HL-60 (cell line): ENCODE data around the gene RCL1.

Experiments
- TF ChIP-seq, protein P1 (sequence below): IDR thresholded peaks from 2 replicates; pipeline ENCODE4 v1.6.1; 2012; ENCODE audit warnings: low read depth; ENCODE audit not compliant: insufficient replicate concordance
- TF ChIP-seq, protein P2 (sequence below): IDR thresholded peaks from one replicate; pipeline ENCODE4 v1.5.1; 2011; ENCODE audit warnings: low read length, control low read depth, inconsistent platforms; ENCODE audit not compliant: insufficient read depth

DNA sequence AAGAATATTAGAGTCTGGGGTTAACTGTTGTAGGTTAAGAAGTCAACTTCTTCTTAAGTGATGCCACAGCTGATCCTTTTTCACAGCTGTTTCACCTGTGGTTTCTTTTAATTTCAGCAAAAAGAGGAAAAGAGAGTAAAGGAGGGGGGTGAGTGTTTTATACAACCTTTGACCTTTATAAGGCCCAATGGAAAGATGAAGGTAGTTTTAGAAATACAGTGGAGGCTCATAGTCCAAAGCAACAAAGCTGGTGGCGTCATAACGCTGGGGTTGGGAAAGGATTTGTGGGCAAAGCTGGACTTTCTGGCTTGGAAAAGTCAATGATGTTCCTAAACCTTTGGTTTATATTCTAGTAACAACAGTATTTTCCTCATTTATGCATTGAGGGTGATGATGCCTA is 49.5 kb downstream of the RCL1 start:
- TF ChIP-seq, protein P1, sequence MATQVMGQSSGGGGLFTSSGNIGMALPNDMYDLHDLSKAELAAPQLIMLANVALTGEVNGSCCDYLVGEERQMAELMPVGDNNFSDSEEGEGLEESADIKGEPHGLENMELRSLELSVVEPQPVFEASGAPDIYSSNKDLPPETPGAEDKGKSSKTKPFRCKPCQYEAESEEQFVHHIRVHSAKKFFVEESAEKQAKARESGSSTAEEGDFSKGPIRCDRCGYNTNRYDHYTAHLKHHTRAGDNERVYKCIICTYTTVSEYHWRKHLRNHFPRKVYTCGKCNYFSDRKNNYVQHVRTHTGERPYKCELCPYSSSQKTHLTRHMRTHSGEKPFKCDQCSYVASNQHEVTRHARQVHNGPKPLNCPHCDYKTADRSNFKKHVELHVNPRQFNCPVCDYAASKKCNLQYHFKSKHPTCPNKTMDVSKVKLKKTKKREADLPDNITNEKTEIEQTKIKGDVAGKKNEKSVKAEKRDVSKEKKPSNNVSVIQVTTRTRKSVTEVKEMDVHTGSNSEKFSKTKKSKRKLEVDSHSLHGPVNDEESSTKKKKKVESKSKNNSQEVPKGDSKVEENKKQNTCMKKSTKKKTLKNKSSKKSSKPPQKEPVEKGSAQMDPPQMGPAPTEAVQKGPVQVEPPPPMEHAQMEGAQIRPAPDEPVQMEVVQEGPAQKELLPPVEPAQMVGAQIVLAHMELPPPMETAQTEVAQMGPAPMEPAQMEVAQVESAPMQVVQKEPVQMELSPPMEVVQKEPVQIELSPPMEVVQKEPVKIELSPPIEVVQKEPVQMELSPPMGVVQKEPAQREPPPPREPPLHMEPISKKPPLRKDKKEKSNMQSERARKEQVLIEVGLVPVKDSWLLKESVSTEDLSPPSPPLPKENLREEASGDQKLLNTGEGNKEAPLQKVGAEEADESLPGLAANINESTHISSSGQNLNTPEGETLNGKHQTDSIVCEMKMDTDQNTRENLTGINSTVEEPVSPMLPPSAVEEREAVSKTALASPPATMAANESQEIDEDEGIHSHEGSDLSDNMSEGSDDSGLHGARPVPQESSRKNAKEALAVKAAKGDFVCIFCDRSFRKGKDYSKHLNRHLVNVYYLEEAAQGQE = no peak
- TF ChIP-seq, protein P2, sequence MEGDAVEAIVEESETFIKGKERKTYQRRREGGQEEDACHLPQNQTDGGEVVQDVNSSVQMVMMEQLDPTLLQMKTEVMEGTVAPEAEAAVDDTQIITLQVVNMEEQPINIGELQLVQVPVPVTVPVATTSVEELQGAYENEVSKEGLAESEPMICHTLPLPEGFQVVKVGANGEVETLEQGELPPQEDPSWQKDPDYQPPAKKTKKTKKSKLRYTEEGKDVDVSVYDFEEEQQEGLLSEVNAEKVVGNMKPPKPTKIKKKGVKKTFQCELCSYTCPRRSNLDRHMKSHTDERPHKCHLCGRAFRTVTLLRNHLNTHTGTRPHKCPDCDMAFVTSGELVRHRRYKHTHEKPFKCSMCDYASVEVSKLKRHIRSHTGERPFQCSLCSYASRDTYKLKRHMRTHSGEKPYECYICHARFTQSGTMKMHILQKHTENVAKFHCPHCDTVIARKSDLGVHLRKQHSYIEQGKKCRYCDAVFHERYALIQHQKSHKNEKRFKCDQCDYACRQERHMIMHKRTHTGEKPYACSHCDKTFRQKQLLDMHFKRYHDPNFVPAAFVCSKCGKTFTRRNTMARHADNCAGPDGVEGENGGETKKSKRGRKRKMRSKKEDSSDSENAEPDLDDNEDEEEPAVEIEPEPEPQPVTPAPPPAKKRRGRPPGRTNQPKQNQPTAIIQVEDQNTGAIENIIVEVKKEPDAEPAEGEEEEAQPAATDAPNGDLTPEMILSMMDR = no peak
